ENCODE data around the gene MKRN2.

DNA sequence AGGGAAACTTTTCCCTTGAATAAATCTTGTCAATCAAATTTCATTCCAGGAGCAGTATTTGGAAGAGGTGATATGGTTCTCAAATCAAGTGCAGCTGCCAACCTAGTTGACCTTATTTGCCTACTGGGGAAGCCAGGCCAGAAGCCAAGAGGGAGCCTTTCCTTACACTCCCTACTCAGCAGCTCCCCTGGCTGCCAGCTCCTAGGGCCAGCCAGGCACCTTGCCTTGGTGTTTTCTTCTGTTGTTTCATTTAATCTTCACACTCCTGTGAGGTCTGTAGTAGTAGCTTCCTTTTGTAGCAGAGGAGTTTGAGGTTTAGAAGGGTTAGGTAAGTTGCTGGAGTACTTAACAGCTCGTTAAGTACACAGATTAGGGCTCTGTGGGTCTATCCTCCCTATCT, 34.2 kb upstream of the MKRN2 start:
- TF ChIP-seq, protein P1, sequence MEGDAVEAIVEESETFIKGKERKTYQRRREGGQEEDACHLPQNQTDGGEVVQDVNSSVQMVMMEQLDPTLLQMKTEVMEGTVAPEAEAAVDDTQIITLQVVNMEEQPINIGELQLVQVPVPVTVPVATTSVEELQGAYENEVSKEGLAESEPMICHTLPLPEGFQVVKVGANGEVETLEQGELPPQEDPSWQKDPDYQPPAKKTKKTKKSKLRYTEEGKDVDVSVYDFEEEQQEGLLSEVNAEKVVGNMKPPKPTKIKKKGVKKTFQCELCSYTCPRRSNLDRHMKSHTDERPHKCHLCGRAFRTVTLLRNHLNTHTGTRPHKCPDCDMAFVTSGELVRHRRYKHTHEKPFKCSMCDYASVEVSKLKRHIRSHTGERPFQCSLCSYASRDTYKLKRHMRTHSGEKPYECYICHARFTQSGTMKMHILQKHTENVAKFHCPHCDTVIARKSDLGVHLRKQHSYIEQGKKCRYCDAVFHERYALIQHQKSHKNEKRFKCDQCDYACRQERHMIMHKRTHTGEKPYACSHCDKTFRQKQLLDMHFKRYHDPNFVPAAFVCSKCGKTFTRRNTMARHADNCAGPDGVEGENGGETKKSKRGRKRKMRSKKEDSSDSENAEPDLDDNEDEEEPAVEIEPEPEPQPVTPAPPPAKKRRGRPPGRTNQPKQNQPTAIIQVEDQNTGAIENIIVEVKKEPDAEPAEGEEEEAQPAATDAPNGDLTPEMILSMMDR (IDR thresholded peaks at IDR 0.05; ENCODE audit: control extremely low read depth in 1 of 3, insufficient read depth in 1 of 3, low read depth in 1 of 3, low read length in 3 of 3) = no peak
- TF ChIP-seq TAF7 (optimal IDR thresholded peaks at IDR 0.05; ENCODE audit: borderline replicate concordance, low read depth, low read length) = no peak
